Brain pericyte (primary cell): ENCODE data around the gene TTC19.
"Not testable (repeated sequence)": the region's sequence is repeated elsewhere in the genome, so short reads cannot be mapped to it uniquely, and the experiment has no call there.

Experiments used
- DNase-seq: peaks from one replicate; pipeline ENCODE4 v3.0.0-alpha.2; 2012; ENCODE audit warnings: low read depth, low spot score

The TTC19 gene

GRCh38 chr17:15973016-15973415 lies 26.6 kb upstream of the TTC19 start:
- no peak for DNase-seq

- no peak for DNase-seq
Measured at GRCh38 chr17:15973834-15974233, 25.8 kb upstream of the TTC19 start.

GRCh38 chr17:15977894-15978293 lies 21.7 kb upstream of the TTC19 start:
- no peak for DNase-seq

GRCh38 chr17:15978606-15979005 lies 21.0 kb upstream of the TTC19 start:
- no peak for DNase-seq

GRCh38 chr17:15979013-15979412 lies 20.6 kb upstream of the TTC19 start:
- not testable (repeated sequence) for DNase-seq

GRCh38 chr17:15981208-15981607 lies 18.4 kb upstream of the TTC19 start:
- DNase-seq: no peak

- no peak for DNase-seq
Measured at GRCh38 chr17:15981646-15982580, 17.7 kb upstream of the TTC19 start.

GRCh38 chr17:15996322-15996721 lies 3.3 kb upstream of the TTC19 start:
- no peak for DNase-seq

GRCh38 chr17:15998031-15998562 lies 1.5 kb upstream of the TTC19 start:
- no peak for DNase-seq

GRCh38 chr17:15999974-16000827 lies 577 bp downstream of the TTC19 start:
- no peak for DNase-seq

- no peak for DNase-seq
Measured at GRCh38 chr17:16001226-16001897, 1.7 kb downstream of the TTC19 start.

- no peak for DNase-seq
Measured at GRCh38 chr17:16002708-16003260, 3.2 kb downstream of the TTC19 start.

GRCh38 chr17:16003841-16004240 lies 4.2 kb downstream of the TTC19 start:
- DNase-seq: no peak

GRCh38 chr17:16005636-16006035 lies 6.0 kb downstream of the TTC19 start:
- DNase-seq: no peak

- DNase-seq: no peak
Measured at GRCh38 chr17:16007439-16007838, 7.8 kb downstream of the TTC19 start.

GRCh38 chr17:16013943-16014407 lies 14.4 kb downstream of the TTC19 start:
- peak; percentile 48 for DNase-seq

GRCh38 chr17:16019347-16019746 lies 19.7 kb downstream of the TTC19 start:
- DNase-seq: no peak

GRCh38 chr17:16023881-16024280 lies 24.3 kb downstream of the TTC19 start:
- DNase-seq: no peak

GRCh38 chr17:16025202-16025601 lies 25.6 kb downstream of the TTC19 start:
- no peak for DNase-seq

- no peak for DNase-seq
Measured at GRCh38 chr17:16026895-16027294, 27.3 kb downstream of the TTC19 start.
